ENCODE measurements around the gene AICDA. TPM values are rescaled to one million over a fixed set of nuclear protein-coding genes. Genes with fewer than 3 reads are reported as not detected.

AICDA gene
- total and polyA plus RNA-seq, 10 donors = 0.24 to 1.6 (median 0.78) TPM

GRCh38 chr12:8603286-8603685, 9.4 kb downstream of the AICDA start:
- Histone ChIP-seq H3K27me3 (replicated peaks in 1 of 7) (no peaks in the 10 kb centered on the region), H3K4me3 (no peak overlapping the region), H3K4me1 (peaks cover 0 to 12% (median 0%) of the 10 kb centered on the region in 6 donors), H3K27ac (no peak overlapping the region), H3K9me3 (no peaks in the 10 kb centered on the region), H3K36me3 (no peaks in the 10 kb centered on the region)
- 19 to 31% (median 28%) methylated on average over 2 of the region's 2 CpGs for WGBS, 5 donors
- TF ChIP-seq CTCF (IDR thresholded peaks at IDR 0.05 in 8 of 11, conservative IDR thresholded peaks at IDR 0.05 in 3 of 11) (no peak), POLR2AphosphoS5 (IDR thresholded peaks at IDR 0.05) (no peak), POLR2A (IDR thresholded peaks at IDR 0.05) (no peak)
- no peak for DNase-seq
- intact Hi-C loops (cut with DNase I; ENCODE audit: low total_unique reads) = no loop called here

GRCh38 chr12:8596561-8596960, 16.1 kb downstream of the AICDA start:
- Histone ChIP-seq H3K4me1 (no peaks in the 10 kb centered on the region), H3K27ac (no peak overlapping the region), H3K36me3 (no peaks in the 10 kb centered on the region), H3K4me3 (no peak overlapping the region), H3K27me3 (replicated peaks in 1 of 7) (no peaks in the 10 kb centered on the region), H3K9me3 (no peaks in the 10 kb centered on the region)
- DNase-seq = no peak
- no peak for TF ChIP-seq POLR2AphosphoS5 (IDR thresholded peaks at IDR 0.05)
- TF ChIP-seq POLR2A (IDR thresholded peaks at IDR 0.05) = no peak
- no peak for TF ChIP-seq CTCF (IDR thresholded peaks at IDR 0.05 in 8 of 11, conservative IDR thresholded peaks at IDR 0.05 in 3 of 11)
- WGBS, 5 donors = 73 to 86% (median 77%) methylated on average over 3 of the region's 3 CpGs
- intact Hi-C loops (cut with DNase I; ENCODE audit: low total_unique reads) = no loop called here

- no peak for DNase-seq
- whole genome bisulfite sequencing, 5 donors = 90 to 96% (median 92%) methylated on average over 8 of the region's 8 CpGs
- Histone ChIP-seq H3K4me3 (no peak overlapping the region), H3K9me3 (no peaks in the 10 kb centered on the region), H3K4me1 (peaks cover 0 to 10% (median 0%) of the 10 kb centered on the region in 6 donors), H3K36me3 (no peaks in the 10 kb centered on the region), H3K27ac (no peak overlapping the region), H3K27me3 (replicated peaks in 1 of 7) (no peaks in the 10 kb centered on the region)
- intact Hi-C loops (cut with DNase I; ENCODE audit: low total_unique reads) = no loop called here
- TF ChIP-seq POLR2A (IDR thresholded peaks at IDR 0.05) (no peak), CTCF (IDR thresholded peaks at IDR 0.05 in 8 of 11, conservative IDR thresholded peaks at IDR 0.05 in 3 of 11) (no peak), POLR2AphosphoS5 (IDR thresholded peaks at IDR 0.05) (no peak)
Observed at GRCh38 chr12:8594072-8594471, 18.6 kb downstream of the AICDA start.

GRCh38 chr12:8593246-8593645, 19.4 kb downstream of the AICDA start:
- Histone ChIP-seq H3K36me3 (no peaks in the 10 kb centered on the region), H3K4me3 (no peak overlapping the region), H3K4me1 (peaks cover 0 to 10% (median 0%) of the 10 kb centered on the region in 6 donors), H3K27ac (no peak overlapping the region), H3K27me3 (replicated peaks in 1 of 7) (no peaks in the 10 kb centered on the region), H3K9me3 (no peaks in the 10 kb centered on the region)
- WGBS, 5 donors = 76 to 92% (median 86%) methylated on average over 2 of the region's 2 CpGs
- intact Hi-C loops (cut with DNase I; ENCODE audit: low total_unique reads) = no loop called here
- DNase-seq = no peak
- TF ChIP-seq POLR2A (IDR thresholded peaks at IDR 0.05) (no peak), POLR2AphosphoS5 (IDR thresholded peaks at IDR 0.05) (no peak), CTCF (IDR thresholded peaks at IDR 0.05 in 8 of 11, conservative IDR thresholded peaks at IDR 0.05 in 3 of 11) (no peak)

Data from spleen (tissue), 11 donors.